Measurements from ENCODE around the gene LDB1.
A peak's percentile ranks its signal among the peaks of the same experiment; 100 is the strongest.

Gene LDB1

DNA sequence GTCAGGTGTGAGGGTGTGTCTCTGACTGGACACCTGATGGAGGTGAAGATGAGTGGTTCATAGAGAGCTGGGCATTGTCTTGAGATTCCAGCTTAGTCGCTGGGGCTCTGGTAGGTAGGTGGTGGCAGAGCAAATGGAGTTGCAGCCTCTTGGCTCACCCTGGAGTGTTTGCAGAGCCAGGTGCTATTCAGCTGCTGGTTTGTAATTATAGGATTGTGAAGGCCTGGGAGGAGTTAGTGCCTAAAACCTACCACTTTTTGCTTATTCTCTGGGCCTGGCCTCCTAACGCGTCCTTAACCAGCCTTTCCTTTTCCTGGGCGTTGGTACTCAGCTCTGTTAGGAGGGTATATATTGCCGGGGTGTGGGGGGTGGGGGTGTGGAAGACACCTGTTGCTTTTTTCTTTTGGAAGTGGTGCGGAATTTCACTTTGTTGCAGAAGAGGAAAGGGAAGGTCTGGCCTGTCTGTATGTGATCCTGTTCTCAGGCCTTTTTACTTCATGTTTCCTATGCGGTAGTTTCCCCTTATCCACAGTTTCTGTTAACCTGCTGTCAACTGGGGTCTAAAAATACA is 15.9 kb upstream of the LDB1 start:
- H3K27ac ChIP-seq = no peak overlapping the region
- no peak for TF ChIP-seq ZFX (IDR thresholded peaks at IDR 0.05; ENCODE audit: borderline replicate concordance)
- TF ChIP-seq, protein P1, sequence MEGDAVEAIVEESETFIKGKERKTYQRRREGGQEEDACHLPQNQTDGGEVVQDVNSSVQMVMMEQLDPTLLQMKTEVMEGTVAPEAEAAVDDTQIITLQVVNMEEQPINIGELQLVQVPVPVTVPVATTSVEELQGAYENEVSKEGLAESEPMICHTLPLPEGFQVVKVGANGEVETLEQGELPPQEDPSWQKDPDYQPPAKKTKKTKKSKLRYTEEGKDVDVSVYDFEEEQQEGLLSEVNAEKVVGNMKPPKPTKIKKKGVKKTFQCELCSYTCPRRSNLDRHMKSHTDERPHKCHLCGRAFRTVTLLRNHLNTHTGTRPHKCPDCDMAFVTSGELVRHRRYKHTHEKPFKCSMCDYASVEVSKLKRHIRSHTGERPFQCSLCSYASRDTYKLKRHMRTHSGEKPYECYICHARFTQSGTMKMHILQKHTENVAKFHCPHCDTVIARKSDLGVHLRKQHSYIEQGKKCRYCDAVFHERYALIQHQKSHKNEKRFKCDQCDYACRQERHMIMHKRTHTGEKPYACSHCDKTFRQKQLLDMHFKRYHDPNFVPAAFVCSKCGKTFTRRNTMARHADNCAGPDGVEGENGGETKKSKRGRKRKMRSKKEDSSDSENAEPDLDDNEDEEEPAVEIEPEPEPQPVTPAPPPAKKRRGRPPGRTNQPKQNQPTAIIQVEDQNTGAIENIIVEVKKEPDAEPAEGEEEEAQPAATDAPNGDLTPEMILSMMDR (IDR thresholded peaks at IDR 0.05) = no peak

DNA sequence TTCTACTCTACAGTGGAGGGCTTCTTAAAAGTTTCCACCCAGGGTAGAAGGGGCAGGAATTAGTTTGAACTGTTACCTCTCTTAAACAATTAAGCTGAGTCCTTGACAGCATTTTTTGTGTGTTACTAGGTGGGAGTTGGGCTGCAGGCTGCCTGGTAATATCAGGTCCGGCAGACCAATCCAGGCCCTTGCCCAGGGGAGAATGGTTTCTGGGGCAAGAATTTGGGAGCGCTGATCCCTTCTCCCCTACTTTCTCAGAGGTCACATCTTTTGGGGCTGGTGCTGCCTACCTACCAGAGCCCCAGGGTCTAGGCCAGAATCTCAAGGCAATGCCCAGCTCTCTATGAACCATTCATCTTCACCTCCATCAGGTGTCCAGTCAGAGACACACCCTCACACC is 14.2 kb upstream of the LDB1 start:
- TF ChIP-seq, protein P1 (IDR thresholded peaks at IDR 0.05) = no peak
- TF ChIP-seq ZFX (IDR thresholded peaks at IDR 0.05; ENCODE audit: borderline replicate concordance) = no peak
- H3K27ac ChIP-seq = peak overlapping the region; percentile 93

DNA sequence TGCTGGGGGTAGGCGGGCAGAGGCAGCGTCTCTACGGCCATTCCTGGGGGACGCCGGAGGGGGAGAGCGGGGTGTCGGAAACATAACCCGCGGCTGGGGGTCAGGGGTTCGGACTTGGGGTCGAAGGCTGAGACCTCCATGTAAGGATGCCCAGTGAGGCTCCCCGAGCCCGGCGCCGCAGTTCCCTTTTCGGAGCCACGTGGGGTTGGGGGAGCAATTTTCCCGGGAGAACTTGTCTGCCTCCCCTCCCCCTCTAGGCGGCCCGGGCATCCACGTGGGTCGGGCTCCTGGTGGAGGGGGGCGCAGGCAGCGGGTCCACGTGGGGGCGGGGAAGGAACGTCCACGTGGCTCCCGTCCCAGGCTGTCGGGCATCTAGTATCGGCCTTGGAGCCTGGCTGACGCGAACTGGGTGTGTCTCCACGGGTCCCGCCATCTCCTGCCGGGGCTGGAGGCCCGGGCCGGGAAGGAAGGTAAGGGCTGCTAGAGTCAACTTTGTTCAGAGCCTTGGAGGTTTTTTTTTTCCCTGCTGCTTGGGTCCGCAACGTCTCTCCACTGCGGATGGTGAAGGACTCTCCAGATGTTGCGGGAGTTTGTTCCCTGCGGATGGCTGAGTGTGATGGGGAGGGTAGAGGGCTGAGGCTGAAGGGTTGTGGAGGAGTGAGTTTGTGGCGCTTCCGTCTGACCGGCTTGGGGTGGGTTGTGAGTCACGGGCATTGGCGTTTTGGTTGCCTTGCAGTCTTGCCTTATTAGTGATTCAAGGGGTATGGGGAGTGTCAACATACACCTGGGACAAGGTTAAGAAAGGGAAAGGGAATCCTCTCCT is 13.4 kb upstream of the LDB1 start:
- H3K27ac ChIP-seq = peak overlapping the region; percentile 93
- TF ChIP-seq, protein P1 (IDR thresholded peaks at IDR 0.05) = no peak
- no peak for TF ChIP-seq ZFX (IDR thresholded peaks at IDR 0.05; ENCODE audit: borderline replicate concordance)

DNA sequence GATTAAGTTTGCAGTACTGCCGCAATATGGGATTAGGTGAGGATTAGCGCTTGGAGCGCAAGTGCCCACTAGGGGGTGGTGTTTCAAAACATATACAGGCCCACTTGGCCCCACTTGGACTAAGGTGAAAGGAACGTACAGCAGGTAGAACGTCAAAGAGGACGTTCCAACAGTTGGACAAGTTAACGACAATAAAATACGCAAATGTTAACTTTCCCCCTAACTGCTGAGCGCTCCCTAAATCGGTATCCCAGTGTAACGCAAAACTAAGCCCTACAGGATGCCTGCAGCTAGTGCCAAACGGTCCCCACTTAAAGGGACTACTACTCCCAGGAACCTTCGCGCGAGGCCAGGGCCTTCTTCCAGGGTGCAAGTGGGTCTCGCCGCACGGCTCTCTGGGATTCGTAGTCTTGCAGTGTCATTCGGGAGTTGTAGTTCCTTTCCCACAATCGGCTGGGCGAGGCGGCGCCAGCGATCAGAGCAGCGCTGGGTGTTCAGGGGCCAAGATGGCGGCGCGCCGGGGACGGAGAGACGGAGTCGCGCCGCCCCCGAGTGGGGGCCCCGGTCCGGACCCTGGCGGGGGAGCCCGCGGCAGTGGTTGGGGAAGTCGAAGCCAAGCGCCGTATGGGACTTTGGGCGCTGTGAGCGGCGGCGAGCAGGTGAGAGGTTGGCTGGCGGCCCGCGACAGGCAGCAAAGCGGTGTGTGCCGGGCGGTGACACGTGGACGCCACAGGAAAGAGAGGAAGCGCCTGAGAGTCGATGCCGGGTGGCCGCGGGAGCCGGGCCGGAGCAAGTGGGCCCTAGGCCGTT is 12.6 kb upstream of the LDB1 start, which contains the start of gene PPRC1:
TSS of gene PPRC1 (plus strand) at position 478 of the 810 bp plus-strand sequence. CDS start at position 507, 29 bp downstream.
- peak within 1 kb of the TSS; percentile 93 for H3K27ac ChIP-seq
- no peak for TF ChIP-seq ZFX (IDR thresholded peaks at IDR 0.05; ENCODE audit: borderline replicate concordance)
- TF ChIP-seq, protein P1 (IDR thresholded peaks at IDR 0.05) = peak; percentile 93

DNA sequence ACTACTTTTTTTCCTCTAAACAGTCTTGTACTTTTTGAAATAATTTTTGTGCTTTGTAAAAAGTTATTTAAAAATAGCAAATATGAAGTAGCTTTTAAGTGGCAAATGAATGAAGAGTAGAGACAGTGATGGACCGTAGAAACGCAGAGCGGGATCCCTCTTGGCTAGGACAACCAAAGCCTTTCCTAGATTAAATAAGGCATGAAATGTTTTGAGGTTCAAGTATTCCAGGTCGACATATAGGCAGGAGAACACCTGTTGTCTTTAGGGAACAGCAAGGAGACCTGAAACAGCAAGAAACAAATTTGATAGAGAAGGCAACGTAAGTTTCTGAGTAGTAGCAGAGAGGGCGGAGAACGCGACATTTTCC is 12.0 kb upstream of the LDB1 start:
- H3K27ac ChIP-seq = peak overlapping the region; percentile 93
- no peak for TF ChIP-seq ZFX (IDR thresholded peaks at IDR 0.05; ENCODE audit: borderline replicate concordance)
- TF ChIP-seq, protein P1 (IDR thresholded peaks at IDR 0.05) = no peak

DNA sequence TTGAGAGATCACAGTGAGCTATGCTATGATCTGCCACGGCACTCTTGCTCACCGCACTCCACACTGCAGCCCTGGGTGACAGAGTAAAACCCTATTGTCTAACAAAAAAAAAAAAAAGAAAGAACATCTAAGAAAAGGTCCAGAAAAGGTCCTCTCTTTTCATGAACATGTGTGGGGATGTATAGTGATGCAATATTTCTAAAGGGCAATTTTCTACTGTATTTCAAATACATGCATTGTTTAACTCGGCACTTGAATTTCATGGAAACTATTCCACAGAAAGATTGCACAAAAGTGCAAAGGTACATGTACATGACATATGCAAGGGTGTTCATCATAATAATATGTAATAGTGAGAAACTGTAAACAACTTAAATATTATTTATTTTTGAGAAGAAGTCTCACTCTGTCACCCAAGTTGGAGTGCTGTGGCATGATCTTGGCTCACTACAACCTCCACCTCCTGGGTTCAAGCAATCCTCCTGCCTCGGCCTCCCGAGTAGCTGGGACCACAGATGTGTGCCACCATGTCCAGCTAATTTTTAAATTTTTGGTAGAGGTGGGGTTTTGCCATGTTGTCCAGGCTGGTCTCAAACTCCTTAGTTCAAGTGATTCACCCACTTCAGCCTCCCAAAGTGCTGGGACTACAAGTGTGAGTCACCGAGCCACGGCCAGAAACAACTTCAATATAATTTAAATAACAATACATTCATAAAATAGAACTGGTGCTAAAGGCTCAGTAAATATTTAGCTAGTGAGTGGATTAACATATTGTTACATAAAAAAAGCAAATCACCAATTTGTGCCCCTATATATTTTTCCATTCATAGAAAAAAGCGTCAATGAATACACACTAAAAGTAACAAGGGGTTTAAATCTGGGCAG is 11.4 kb upstream of the LDB1 start:
- TF ChIP-seq, protein P1 (IDR thresholded peaks at IDR 0.05) = no peak
- no peak for TF ChIP-seq ZFX (IDR thresholded peaks at IDR 0.05; ENCODE audit: borderline replicate concordance)
- H3K27ac ChIP-seq = peak overlapping the region; percentile 93

All from 22Rv1 (cell line).